ENCODE data around the gene ADGRL3.

DNA sequence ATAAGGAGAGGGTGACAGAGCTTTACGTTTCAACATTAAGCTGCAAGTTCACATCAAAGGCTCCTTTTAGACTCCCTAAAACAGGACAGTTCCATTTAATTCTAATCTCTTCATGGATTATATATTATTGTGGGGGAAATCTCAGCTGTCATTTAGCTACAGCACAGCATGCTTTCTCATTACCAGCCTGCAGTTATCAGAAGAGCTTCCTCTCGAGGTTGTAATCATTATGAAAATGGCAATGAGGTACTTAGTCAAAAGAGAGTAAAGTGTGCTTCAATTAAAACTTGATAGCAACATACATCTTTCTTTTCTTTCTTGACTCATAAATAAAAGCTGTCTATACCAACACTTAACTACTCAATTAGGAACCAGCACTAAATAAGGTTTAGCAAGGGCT is 896.8 kb downstream of the ADGRL3 start:
- TF ChIP-seq ZNF565 (CRISPR knock-in tag; conservative IDR thresholded peaks at IDR 0.05; ENCODE audit: low read depth) (no peak), ZFP30 (CRISPR knock-in tag; IDR thresholded peaks at IDR 0.05) (no peak), TOX (CRISPR knock-in tag; IDR thresholded peaks at IDR 0.05; ENCODE audit: borderline replicate concordance) (no peak), ZC3H10 (CRISPR knock-in tag; IDR thresholded peaks at IDR 0.05) (no peak), GLIS3 (CRISPR knock-in tag; IDR thresholded peaks at IDR 0.05) (no peak), CSDC2 (CRISPR knock-in tag; IDR thresholded peaks at IDR 0.05) (no peak), ISL1 (CRISPR knock-in tag; IDR thresholded peaks at IDR 0.05) (no peak), ARNTL (CRISPR knock-in tag; IDR thresholded peaks at IDR 0.05; ENCODE audit: borderline replicate concordance, low read depth) (no peak), ZFP3 (CRISPR knock-in tag; IDR thresholded peaks at IDR 0.05) (no peak)
- TF ChIP-seq, protein P1, sequence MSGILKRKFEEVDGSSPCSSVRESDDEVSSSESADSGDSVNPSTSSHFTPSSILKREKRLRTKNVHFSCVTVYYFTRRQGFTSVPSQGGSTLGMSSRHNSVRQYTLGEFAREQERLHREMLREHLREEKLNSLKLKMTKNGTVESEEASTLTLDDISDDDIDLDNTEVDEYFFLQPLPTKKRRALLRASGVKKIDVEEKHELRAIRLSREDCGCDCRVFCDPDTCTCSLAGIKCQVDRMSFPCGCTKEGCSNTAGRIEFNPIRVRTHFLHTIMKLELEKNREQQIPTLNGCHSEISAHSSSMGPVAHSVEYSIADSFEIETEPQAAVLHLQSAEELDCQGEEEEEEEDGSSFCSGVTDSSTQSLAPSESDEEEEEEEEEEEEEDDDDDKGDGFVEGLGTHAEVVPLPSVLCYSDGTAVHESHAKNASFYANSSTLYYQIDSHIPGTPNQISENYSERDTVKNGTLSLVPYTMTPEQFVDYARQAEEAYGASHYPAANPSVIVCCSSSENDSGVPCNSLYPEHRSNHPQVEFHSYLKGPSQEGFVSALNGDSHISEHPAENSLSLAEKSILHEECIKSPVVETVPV (CRISPR knock-in tag; IDR thresholded peaks at IDR 0.05) = no peak
- TF ChIP-seq, protein P2, sequence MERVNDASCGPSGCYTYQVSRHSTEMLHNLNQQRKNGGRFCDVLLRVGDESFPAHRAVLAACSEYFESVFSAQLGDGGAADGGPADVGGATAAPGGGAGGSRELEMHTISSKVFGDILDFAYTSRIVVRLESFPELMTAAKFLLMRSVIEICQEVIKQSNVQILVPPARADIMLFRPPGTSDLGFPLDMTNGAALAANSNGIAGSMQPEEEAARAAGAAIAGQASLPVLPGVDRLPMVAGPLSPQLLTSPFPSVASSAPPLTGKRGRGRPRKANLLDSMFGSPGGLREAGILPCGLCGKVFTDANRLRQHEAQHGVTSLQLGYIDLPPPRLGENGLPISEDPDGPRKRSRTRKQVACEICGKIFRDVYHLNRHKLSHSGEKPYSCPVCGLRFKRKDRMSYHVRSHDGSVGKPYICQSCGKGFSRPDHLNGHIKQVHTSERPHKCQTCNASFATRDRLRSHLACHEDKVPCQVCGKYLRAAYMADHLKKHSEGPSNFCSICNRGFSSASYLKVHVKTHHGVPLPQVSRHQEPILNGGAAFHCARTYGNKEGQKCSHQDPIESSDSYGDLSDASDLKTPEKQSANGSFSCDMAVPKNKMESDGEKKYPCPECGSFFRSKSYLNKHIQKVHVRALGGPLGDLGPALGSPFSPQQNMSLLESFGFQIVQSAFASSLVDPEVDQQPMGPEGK (CRISPR knock-in tag; IDR thresholded peaks at IDR 0.05; ENCODE audit: borderline replicate concordance) = no peak
- TF ChIP-seq, protein P3, sequence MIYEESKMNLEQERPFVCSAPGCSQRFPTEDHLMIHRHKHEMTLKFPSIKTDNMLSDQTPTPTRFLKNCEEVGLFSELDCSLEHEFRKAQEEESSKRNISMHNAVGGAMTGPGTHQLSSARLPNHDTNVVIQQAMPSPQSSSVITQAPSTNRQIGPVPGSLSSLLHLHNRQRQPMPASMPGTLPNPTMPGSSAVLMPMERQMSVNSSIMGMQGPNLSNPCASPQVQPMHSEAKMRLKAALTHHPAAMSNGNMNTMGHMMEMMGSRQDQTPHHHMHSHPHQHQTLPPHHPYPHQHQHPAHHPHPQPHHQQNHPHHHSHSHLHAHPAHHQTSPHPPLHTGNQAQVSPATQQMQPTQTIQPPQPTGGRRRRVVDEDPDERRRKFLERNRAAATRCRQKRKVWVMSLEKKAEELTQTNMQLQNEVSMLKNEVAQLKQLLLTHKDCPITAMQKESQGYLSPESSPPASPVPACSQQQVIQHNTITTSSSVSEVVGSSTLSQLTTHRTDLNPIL (CRISPR knock-in tag; IDR thresholded peaks at IDR 0.05; ENCODE audit: low read depth) = no peak
- TF ChIP-seq, protein P4, sequence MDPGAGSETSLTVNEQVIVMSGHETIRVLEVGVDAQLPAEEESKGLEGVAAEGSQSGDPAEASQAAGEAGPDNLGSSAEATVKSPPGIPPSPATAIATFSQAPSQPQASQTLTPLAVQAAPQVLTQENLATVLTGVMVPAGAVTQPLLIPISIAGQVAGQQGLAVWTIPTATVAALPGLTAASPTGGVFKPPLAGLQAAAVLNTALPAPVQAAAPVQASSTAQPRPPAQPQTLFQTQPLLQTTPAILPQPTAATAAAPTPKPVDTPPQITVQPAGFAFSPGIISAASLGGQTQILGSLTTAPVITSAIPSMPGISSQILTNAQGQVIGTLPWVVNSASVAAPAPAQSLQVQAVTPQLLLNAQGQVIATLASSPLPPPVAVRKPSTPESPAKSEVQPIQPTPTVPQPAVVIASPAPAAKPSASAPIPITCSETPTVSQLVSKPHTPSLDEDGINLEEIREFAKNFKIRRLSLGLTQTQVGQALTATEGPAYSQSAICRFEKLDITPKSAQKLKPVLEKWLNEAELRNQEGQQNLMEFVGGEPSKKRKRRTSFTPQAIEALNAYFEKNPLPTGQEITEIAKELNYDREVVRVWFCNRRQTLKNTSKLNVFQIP (CRISPR knock-in tag; IDR thresholded peaks at IDR 0.05; ENCODE audit: borderline replicate concordance, low read depth) = no peak
